Testis (tissue), 2 donors: ENCODE data around the gene SWT1.

Source experiments
- POLR2A ChIP-seq: fragments of 450-650 bp; IDR thresholded peaks from one replicate; pipeline ENCODE4 v1.6.1; 2017; ENCODE audit warnings: antibody characterized with exemption, mild to moderate bottlenecking, moderate library complexity
- TF ChIP-seq, protein P1 (sequence below), 3 experiments: fragments of 450-650 bp in 2 of 3; fragments of 200-600 bp in 1 of 3; sonication (generic) in 1 of 3; IDR thresholded peaks; one replicate each; pipeline ENCODE4 v1.5.1; 2016 to 2019; ENCODE audit warnings: antibody characterized with exemption in 3 of 3, mild to moderate bottlenecking in 2 of 3, moderate library complexity in 1 of 3

DNA sequence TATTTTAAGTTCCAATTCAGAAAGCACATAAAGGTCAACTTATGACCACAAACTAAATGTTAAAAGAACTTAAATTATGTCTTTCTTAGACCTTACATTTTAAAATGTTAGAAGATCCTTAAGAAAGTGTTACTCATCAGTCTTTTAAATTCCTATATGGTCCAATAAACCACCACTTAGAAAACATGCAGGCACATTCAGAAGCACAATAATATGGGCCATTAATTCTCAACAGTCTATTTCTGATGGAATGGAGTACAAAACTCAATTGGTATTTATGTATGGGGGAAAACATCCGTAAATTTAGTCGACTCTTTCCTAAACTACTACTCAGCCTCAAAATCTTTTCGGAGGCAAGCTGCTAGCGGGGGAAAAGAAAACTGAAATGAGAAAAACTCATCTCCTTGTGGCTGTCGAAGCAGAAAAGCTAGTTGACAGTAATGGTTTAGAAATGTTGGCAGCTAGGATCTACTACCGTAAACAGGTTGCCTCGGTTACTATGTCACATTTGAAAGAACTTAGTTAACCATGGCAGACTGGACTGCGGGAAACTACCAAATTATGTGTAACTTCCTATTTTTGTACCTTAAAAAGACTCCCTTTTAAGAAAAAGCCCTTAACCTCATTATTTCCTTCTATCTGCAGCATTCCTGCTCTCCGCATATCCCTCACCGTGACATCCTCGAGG is 1.2 kb upstream of the SWT1 start:
- no peak for TF ChIP-seq POLR2A
- TF ChIP-seq, protein P1, sequence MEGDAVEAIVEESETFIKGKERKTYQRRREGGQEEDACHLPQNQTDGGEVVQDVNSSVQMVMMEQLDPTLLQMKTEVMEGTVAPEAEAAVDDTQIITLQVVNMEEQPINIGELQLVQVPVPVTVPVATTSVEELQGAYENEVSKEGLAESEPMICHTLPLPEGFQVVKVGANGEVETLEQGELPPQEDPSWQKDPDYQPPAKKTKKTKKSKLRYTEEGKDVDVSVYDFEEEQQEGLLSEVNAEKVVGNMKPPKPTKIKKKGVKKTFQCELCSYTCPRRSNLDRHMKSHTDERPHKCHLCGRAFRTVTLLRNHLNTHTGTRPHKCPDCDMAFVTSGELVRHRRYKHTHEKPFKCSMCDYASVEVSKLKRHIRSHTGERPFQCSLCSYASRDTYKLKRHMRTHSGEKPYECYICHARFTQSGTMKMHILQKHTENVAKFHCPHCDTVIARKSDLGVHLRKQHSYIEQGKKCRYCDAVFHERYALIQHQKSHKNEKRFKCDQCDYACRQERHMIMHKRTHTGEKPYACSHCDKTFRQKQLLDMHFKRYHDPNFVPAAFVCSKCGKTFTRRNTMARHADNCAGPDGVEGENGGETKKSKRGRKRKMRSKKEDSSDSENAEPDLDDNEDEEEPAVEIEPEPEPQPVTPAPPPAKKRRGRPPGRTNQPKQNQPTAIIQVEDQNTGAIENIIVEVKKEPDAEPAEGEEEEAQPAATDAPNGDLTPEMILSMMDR (IDR thresholded peaks at IDR 0.05), result no peak
